DND-41 (cell line): ENCODE data around the gene ZNF668.

Experiments
- CTCF ChIP-seq: IDR thresholded peaks from 2 replicates; pipeline ENCODE4 v1.5.1; 2012; ENCODE audit warnings: borderline replicate concordance, low read length, moderate library complexity, mild to moderate bottlenecking; ENCODE audit not compliant: poor library complexity, severe bottlenecking; ENCODE audit errors: extremely low read depth
- EZH2 ChIP-seq: IDR thresholded peaks from 3 replicates; pipeline ENCODE4 v1.6.1; 2012; ENCODE audit warnings: borderline replicate concordance, low read depth, mild to moderate bottlenecking, moderate library complexity, low read length, inconsistent platforms; ENCODE audit not compliant: severe bottlenecking

- TF ChIP-seq CTCF (no peak), EZH2 (no peak)
Observed at GRCh38 chr16:31067342-31067741, 6.7 kb downstream of the ZNF668 start.
